ENCODE results near the gene SERPINB1. TPM values are rescaled to one million over a fixed set of nuclear protein-coding genes. Genes with fewer than 3 reads are reported as not detected.

SERPINB1 gene
- total and polyA plus RNA-seq, 9 donors: 13.5 to 57.0 (median 27.7) TPM

DNA sequence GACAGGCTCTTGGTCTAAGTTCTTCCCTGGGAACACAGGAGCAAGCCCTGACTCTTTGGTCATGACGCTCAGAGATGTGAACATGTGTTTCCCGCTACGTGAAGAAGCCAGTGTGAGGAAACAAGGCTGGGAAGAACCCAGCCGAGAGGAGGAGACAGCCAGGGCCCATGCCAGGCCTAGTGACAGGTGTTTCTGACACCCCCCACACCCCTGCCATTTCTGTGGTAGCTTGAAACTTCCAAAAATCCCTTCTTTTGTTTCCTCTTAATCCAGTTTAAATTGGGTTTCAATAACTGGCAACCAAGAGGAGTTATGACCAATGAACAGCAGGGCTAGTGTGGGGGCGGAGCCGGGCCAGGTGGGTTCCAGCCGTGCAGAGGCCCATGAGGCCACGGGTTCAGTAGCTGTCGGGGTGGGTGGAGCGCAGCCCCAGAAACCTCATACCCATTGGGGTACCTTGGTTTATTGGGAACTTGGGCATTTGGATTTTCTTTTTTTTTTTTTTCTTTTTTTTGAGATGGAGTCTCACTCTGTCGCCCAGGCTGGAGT is 43.0 kb downstream of the SERPINB1 start:
- intact Hi-C loops (cut with DNase I): no loop called here
- H3K27ac ChIP-seq: no peak overlapping the region
- no peaks in the 10 kb centered on the region for H3K27me3 ChIP-seq
- H3K4me1 ChIP-seq (ENCODE audit: insufficient read depth): no peaks in the 10 kb centered on the region
- DNase-seq: no peak
- no peaks in the 10 kb centered on the region for H3K36me3 ChIP-seq
- WGBS, 3 donors: 72 to 82% (median 75%) methylated on average over 11 of the region's 11 CpGs
- no peak overlapping the region for H3K4me3 ChIP-seq
- no peak for TF ChIP-seq EP300 (IDR thresholded peaks at IDR 0.05)
- TF ChIP-seq, protein P1, sequence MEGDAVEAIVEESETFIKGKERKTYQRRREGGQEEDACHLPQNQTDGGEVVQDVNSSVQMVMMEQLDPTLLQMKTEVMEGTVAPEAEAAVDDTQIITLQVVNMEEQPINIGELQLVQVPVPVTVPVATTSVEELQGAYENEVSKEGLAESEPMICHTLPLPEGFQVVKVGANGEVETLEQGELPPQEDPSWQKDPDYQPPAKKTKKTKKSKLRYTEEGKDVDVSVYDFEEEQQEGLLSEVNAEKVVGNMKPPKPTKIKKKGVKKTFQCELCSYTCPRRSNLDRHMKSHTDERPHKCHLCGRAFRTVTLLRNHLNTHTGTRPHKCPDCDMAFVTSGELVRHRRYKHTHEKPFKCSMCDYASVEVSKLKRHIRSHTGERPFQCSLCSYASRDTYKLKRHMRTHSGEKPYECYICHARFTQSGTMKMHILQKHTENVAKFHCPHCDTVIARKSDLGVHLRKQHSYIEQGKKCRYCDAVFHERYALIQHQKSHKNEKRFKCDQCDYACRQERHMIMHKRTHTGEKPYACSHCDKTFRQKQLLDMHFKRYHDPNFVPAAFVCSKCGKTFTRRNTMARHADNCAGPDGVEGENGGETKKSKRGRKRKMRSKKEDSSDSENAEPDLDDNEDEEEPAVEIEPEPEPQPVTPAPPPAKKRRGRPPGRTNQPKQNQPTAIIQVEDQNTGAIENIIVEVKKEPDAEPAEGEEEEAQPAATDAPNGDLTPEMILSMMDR (IDR thresholded peaks at IDR 0.05): no peak
- no peaks in the 10 kb centered on the region for H3K9me3 ChIP-seq

DNA sequence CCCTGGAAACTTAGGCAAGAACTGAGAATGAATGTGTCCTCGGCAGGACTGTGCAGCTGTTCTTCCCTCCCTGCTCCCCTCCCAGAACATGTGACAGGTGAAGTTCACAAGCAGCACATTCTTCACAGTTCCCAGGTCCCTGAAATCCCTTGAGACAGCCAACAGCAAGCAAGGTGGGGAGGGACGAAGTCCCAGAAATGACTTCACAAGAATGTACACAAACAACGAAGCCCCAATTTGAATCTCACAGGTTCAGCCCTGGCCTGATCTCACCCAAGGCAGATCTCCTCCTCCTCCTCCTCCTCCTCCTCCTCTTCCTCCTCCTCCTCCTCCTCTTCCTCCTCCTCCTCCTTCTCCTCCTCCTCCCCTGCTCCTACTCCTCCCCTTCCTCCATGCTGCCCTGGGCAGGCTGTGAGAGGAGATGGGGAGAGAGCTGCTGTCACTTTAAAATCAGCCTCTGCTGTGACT is 44.1 kb downstream of the SERPINB1 start:
- Histone ChIP-seq H3K27ac (no peak overlapping the region), H3K27me3 (no peaks in the 10 kb centered on the region), H3K4me3 (no peak overlapping the region), H3K4me1 (ENCODE audit: insufficient read depth) (no peaks in the 10 kb centered on the region), H3K36me3 (no peaks in the 10 kb centered on the region), H3K9me3 (no peaks in the 10 kb centered on the region)
- TF ChIP-seq POLR2A (IDR thresholded peaks at IDR 0.05) (no peak), EP300 (IDR thresholded peaks at IDR 0.05) (no peak)
- TF ChIP-seq, protein P1 (IDR thresholded peaks at IDR 0.05): no peak
- intact Hi-C loops (cut with DNase I): no loop called here
- 34 to 45% (median 40%) methylated on average over 3 of the region's 3 CpGs for WGBS, 3 donors
- DNase-seq: no peak

DNA sequence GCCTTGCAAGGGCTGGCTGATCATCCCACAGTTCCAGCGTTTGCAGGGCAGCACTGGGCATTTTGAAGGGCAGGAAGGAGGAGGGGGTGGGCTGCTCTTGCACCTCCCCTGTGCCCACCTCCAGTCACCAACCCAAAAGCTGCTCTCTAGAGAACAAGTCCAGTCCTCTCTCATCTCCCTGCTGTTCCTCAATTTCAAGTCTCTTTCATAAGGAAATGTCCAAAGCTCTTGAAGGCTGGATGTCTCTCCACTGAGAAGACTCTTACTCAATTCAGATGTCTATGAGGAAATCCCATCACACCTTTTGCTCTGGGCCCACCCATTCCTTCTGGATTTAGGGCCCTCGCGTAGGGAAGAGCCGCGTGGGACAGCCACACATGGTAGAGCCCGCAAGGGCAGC is 44.8 kb downstream of the SERPINB1 start:
- Histone ChIP-seq H3K4me1 (ENCODE audit: insufficient read depth) (peaks cover 1% of the 10 kb centered on the region), H3K4me3 (no peak overlapping the region), H3K27me3 (no peaks in the 10 kb centered on the region), H3K36me3 (no peaks in the 10 kb centered on the region), H3K27ac (no peak overlapping the region), H3K9me3 (no peaks in the 10 kb centered on the region)
- intact Hi-C loops (cut with DNase I): no loop called here
- 71 to 74% (median 72%) methylated on average over 6 of the region's 6 CpGs for WGBS, 3 donors
- TF ChIP-seq EP300 (IDR thresholded peaks at IDR 0.05): no peak
- DNase-seq: no peak

DNA sequence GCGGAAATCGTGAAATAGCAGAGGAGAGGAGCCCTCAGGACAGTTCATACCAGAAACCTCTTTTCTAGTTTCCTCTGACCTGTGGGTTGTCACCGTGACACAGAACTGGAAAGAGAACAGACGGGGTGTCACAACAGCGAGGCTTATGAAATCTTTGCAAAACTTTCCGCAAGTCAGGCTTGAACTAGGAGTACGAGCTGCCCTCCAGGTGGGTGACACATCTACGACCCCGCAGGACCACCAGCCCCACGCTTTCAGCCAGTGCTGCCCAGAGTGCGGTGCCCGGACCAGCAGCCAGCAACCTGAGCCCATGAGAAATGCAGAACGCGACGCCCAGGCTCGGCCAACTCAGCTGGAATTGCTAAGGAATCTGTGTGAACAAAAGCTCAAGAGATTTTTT is 45.7 kb downstream of the SERPINB1 start:
- Histone ChIP-seq H3K4me3 (no peak overlapping the region), H3K27me3 (no peaks in the 10 kb centered on the region), H3K36me3 (no peaks in the 10 kb centered on the region), H3K27ac (no peak overlapping the region), H3K4me1 (ENCODE audit: insufficient read depth) (peaks cover 1% of the 10 kb centered on the region), H3K9me3 (no peaks in the 10 kb centered on the region)
- DNase-seq: no peak
- 93 to 95% (median 94%) methylated on average over 16 of the region's 16 CpGs for WGBS, 3 donors
- intact Hi-C loops (cut with DNase I): no loop called here
- no peak for TF ChIP-seq EP300 (IDR thresholded peaks at IDR 0.05)

DNA sequence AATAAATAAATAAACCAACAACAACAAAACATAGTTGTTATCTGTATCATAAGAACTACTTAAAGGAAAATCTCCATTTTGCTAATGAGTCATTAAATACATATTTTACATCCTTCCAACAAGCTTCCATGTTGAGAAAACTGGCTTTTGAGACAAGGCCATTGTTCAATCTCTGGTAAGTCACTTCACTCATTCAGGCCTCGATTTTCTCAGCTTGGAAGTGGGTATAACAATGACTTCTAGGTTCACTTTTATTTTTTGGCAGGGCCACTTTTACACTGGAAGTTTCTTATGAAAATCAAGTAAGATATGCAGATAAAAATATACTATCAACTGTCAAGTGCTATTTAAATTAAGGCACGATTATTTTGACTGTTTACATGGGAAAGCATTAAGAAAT is 46.5 kb downstream of the SERPINB1 start:
- DNase-seq: no peak
- Histone ChIP-seq H3K4me3 (no peak overlapping the region), H3K27me3 (no peaks in the 10 kb centered on the region), H3K9me3 (no peaks in the 10 kb centered on the region), H3K27ac (no peak overlapping the region), H3K36me3 (no peaks in the 10 kb centered on the region), H3K4me1 (ENCODE audit: insufficient read depth) (peaks cover 1% of the 10 kb centered on the region)
- 81 to 88% (median 88%) methylated on average over 2 of the region's 2 CpGs for WGBS, 3 donors
- intact Hi-C loops (cut with DNase I): no loop called here
- TF ChIP-seq POLR2A (IDR thresholded peaks at IDR 0.05): no peak
- TF ChIP-seq EP300 (IDR thresholded peaks at IDR 0.05): no peak
- TF ChIP-seq, protein P1 (IDR thresholded peaks at IDR 0.05): no peak
